GM12873 (cell line): Measurements from ENCODE around the gene LRRC17.

ENCODE experiments used
- TF ChIP-seq, protein P1 (sequence below): IDR thresholded peaks from 2 replicates; pipeline ENCODE4 v1.5.1; 2012; ENCODE audit warnings: low read depth, mild to moderate bottlenecking, moderate library complexity, low read length, control low read depth; ENCODE audit not compliant: insufficient read depth; ENCODE audit errors: missing control alignments

Gene LRRC17

DNA sequence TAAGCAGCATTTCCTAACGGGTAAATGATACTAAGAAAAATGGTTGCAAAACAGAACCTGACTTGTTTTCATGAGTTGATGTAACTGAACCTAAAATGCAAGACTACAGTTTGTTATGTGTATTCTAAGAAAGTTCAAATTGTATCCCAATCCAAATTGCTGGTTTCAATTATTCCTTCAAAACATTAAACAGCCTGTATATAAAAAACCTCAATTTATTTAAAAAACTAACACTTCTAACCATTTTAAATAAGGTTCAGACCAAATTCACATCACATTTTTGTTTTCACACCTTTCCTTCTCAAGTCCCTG, 80.9 kb downstream of the LRRC17 start:
- TF ChIP-seq, protein P1, sequence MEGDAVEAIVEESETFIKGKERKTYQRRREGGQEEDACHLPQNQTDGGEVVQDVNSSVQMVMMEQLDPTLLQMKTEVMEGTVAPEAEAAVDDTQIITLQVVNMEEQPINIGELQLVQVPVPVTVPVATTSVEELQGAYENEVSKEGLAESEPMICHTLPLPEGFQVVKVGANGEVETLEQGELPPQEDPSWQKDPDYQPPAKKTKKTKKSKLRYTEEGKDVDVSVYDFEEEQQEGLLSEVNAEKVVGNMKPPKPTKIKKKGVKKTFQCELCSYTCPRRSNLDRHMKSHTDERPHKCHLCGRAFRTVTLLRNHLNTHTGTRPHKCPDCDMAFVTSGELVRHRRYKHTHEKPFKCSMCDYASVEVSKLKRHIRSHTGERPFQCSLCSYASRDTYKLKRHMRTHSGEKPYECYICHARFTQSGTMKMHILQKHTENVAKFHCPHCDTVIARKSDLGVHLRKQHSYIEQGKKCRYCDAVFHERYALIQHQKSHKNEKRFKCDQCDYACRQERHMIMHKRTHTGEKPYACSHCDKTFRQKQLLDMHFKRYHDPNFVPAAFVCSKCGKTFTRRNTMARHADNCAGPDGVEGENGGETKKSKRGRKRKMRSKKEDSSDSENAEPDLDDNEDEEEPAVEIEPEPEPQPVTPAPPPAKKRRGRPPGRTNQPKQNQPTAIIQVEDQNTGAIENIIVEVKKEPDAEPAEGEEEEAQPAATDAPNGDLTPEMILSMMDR: no peak

DNA sequence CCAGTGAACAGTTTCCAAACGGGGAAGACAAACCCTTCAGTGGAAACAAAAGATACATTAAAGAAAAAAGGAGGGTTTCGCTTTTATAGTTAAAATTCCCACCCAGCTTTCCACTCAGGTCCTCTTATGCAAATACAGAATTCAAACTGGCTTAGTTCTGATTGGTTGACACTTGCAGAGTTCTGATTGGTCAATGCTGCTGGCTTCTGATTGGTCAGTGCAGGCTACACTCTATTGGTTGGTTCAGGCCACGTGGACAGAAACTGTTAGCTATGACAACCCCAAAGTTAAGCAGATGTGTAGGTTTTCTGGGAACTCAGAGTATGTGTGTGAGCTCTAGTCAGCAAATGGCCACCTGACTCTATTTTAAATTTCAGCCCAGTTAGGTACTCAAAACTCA, 81.8 kb downstream of the LRRC17 start:
- TF ChIP-seq, protein P1: no peak
